HG02870 (cell line): ENCODE results near the gene DOCK9.

Source experiments
- ATAC-seq: cut with Tn5 transposase; IDR thresholded peaks from one replicate; pipeline ENCODE4 v1.9.1; 2021; ENCODE audit warnings: mild to moderate bottlenecking, moderate library complexity; ENCODE audit not compliant: unreplicated experiment

The DOCK9 gene

GRCh38 chr13:98947925-98948324, 29.9 kb downstream of the DOCK9 start:
- ATAC-seq, result no peak

DNA sequence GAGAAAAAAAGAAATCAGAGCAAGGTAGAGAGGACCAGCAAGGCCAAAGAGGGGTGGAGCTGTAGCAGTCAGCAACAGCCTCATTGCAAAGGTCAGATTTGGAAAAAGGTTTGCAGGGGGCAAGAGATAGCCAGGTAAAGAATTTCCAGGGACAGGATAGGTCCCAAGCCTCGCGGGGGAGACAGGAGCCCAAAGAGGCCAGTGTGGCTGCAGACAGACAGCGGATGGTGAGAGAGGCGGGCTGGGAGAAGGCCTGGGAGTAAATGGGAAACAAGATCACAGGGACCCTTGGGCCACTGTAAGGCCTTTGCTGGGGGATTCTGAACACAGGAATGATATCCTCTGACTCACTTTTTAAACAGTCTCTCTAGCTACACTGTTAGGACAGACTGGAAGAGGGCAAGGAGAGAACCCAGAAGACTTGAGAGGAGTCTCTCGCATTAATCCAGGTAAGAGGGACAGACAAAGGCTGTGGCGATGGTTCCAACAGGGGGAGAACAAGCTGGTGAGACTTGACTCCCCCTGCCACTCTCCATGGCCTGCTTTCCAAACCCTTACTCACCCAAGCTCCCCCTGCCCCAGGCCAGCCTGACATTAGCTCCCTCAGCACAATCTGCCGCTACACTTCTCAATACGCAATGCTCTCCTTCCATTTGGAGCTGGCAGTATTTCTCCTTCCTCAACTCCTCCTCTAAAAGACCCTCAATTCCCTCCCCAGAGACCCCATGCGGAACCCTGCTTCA, 31.8 kb downstream of the DOCK9 start:
- ATAC-seq, result no peak

- ATAC-seq, result no peak
Observed at GRCh38 chr13:98944336-98944735, 33.5 kb downstream of the DOCK9 start.

GRCh38 chr13:98942997-98943396, 34.9 kb downstream of the DOCK9 start:
- no peak for ATAC-seq

GRCh38 chr13:98942485-98942884, 35.4 kb downstream of the DOCK9 start:
- ATAC-seq, result no peak

DNA sequence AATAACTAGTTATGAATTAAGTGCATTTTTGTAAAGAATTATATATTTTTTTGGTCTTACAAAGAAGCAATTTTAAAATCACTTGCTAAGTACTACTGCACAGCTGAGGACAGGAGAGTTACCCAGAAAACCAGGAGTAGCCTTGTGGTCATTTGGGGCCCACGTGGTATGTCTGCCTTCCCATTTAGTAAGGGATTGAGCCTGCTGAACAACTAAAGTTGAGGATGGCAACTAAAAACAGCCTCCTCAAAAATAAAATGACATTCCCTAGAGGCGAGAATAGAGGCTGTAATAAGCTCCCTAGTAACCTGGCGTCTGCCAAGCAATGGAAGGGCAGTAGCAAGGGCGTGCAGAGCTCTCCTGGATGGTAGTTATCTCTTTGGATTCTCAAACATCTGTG, 36.3 kb downstream of the DOCK9 start:
- no peak for ATAC-seq

DNA sequence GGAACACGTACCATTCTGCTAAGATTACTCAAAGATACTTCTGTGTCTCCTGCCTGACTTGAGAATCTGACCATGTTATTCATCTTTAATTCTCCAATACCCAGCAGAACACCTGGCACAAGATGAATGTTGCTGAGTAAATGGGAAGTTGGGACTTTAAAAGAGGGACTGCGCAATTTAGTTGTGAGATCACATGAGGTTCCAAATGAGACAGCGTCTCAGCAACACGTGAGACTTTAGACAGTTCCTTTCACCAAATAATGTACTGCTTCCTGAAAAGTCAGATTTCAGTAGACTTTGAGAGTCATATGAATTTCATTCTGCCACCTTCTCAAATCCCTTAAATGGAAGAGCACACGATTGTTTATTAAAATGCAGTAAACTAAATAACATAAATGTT, 36.7 kb downstream of the DOCK9 start:
- ATAC-seq, result no peak

- no peak for ATAC-seq
Observed at GRCh38 chr13:98940325-98941001, 37.4 kb downstream of the DOCK9 start.

DNA sequence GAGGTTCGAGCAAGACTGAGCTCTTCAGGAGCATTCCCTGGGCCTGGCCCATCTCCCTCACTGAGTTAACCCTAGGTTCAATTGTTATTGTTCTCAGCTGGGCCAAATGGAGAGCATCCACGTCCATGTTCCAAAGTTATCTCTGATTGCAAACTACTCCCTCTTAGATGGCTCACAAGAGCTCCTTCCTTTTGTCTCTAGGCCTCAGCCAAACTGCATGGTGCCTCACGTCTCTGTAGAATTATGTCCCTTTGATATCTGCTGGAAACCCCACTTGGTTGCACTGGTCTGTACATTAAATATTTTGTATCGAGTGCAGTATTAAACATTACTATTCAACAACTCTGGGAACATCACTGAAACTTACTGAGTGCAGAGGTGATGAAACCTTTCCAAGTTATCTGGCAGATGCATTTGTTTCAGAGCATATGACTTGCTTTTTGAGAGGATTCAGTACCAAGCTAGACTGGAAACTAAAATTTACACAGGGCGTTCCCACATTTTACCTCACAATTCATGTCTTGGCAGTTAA, 38.1 kb downstream of the DOCK9 start:
- no peak for ATAC-seq

- no peak for ATAC-seq
Observed at GRCh38 chr13:98938801-98939200, 39.1 kb downstream of the DOCK9 start.

DNA sequence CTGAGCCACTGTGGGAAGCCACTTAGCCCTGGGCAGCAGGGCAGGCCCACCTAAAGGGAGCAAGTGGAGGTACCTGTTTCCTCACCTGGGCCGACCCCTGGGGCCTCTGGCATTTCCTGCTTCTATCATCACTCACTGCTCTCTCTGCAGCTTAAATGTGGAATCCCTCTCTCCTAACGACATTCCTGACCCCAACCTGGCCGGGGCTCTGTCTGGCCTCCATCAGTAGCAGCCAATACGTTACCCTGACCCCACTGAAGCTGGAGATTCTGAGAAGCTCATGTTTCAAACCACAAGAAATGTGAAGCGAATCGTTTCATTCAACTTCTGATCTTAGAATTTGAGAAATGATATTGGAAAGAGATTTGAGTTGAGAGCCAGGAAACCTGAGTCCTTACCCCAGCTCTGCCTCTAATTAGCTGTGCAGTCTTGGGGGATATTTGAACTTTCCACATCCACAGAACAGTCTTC, 39.9 kb downstream of the DOCK9 start:
- ATAC-seq, result no peak

DNA sequence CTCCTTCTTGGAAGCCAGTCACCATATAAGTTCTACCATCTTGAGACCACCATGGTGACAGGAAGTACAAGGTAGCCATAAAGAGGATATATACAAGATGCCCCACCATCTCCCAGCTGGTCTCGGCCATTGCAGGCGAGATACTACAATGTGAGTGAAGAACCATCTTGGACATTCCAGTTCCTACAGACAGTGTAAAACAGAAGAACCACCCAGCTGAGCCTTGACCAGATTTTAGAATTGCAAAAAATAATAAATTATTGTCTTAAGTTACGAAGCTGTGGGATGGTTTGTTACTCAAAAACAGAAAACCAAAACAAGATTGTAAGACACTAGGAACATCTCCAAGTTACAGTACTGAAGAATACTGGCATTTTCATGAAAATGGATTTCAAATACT, 43.6 kb downstream of the DOCK9 start:
- no peak for ATAC-seq

- no peak for ATAC-seq
Observed at GRCh38 chr13:98930151-98930591, 47.7 kb downstream of the DOCK9 start.

DNA sequence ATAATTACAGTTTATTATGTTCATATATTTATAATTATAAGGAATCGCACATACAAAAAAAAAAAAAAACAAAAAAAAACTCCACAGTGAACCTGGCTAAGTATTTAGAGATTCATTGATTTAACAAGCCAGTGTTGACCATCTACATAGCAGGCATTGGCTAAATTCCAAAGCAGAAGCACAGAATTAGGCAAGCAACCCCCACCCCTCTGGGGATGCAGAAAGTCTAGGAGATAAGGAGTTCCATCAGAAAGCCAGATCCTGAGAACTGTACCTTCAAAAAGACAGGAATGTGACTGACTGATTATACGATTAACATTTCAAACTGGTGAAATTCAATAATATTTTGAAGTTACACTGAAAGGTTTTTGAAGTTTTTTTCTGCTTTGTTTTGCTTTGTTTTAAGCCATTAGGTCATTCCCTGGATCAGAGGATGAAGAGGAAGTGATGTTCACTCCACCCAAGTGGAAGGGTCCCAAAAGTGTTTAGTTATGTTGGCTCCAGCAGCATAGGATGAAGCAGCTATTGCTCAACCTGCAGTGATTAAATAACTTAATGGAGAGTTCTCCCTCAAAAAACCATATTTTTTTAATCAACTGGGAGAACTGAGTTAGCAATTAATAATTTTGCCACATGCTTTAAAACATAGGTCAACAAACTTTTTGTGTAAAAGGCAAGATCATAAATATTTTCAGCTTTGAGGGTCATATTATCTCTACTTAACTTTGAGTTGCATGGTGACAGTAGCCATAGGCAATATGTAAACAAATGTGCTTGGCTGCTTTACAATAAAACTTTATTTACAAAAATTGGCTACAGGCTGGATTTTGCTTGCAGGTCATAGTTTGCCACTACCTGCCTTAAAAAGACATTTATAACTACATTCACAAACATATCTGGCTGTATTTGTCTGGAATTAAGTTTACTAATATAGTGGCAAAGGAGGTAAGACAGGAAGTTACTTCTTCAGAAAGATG, 49.6 kb downstream of the DOCK9 start:
- ATAC-seq, result no peak

DNA sequence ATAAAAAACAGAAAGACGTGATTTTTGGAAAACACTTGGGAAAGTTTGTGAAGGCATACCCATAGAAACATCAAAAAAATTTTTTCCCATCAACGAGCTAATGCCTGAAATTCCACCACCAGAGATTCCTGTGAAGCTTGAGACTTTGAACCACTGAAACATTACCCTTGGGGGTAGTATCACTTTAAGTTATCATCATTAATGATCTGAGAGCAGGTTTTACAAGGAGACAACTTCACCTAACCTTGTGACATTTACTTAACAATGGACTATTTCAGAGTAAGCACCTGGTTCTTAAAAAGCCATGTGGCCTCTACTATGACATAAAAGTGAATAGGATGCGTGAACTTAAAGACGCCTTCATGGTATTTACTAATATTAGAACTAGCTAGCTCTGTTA, 51.9 kb downstream of the DOCK9 start:
- no peak for ATAC-seq

- ATAC-seq, result no peak
Observed at GRCh38 chr13:98923641-98924397, 54.0 kb downstream of the DOCK9 start.

- ATAC-seq, result no peak
Observed at GRCh38 chr13:98922306-98922705, 55.6 kb downstream of the DOCK9 start.

DNA sequence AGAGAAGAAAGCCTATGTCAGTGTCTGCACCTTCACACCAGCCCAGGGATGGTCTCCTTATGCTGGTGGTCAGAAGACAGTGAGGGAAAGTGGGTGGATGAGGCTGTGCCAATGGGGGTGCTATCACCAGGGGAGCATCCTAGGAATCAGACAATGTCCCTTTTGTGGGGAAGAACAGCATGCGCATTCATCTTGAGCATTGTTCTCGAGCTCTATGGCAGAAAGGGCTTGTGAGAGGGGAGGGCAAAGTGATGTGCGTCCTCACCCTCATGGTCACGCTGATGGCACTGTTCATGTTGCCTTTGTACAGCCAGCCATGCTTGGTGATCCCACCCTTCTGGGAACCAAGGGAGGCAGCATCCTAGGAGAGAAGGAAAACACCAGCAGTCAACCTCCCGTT, 56.1 kb downstream of the DOCK9 start:
- ATAC-seq, result no peak

DNA sequence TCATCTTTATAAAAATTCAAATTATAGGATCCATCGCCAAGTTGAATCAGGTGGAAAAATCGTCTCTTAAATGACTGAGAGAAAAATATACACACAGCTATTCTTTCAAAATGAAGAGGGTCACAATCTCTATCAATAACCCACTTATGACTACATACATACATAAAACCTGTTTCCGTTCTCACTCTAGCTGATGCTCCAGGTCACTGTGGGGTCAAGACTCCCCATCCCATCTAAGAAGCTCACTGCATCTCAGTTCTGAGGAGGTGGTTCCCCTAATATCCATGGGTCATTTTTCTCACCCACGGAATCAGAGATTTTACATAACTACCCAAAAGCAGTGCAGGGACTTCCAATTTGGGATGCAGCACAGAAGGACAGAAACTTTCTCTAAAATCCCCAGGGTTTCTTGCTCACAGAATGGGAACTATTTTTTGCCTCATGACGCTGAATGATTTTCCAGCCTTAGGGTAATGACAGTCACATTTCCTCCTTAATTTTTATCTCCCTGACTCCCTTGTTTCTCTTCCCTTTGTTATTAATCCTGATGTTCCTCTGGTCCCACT, 56.8 kb downstream of the DOCK9 start:
- no peak for ATAC-seq

DNA sequence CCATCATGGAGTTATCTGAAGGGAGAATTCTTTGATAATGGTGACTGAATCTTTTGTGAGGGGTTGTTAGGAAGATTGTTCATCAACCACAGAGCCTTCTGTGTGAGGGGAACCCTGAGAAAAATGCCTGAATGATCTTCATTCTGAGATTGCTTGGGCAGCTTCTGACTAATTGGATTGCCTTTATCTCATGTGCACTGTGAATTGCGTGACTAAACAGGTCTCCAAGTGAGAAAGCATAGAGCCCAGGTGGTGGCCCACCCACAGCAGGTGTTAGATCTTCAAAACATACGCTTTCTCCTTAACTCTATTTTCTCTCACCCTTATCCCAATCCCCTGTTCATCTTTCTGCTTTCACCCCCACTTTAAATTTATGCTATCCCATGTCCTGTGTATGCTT, 58.3 kb downstream of the DOCK9 start:
- ATAC-seq, result no peak
